H1 (cell line): ENCODE measurements around the gene MCAT. TPM values are rescaled to one million over a fixed set of nuclear protein-coding genes. Genes with fewer than 3 reads are reported as not detected.

Source experiments
- CTCF ChIA-PET: fragments of 300-600 bp; sonication (Branson Sonifier 250); formaldehyde crosslinking; loops from one replicate; lab custom pipeline; 2021; ENCODE audit not compliant: partially characterized antibody; lab: Charles Lee
- POLR2A ChIA-PET: fragments of 300-600 bp; sonication (Branson Sonifier 250); formaldehyde crosslinking; loops from one replicate; lab custom pipeline; 2021; ENCODE audit warnings: inconsistent platforms; ENCODE audit not compliant: partially characterized antibody; lab: Charles Lee
- DNase-seq, 2 experiments: peaks; one replicate each; pipeline versions ENCODE4 v3.0.0 to v3.0.0-alpha.2; 2010 to 2022; ENCODE audit warnings: low spot score in 2 of 2, low read depth in 1 of 2, mixed read lengths in 1 of 2
- FAIRE-seq: peaks from 2 replicates; lab custom pipeline; 2011; peaks lifted over from hg19 to GRCh38; lab: Jason Lieb, UNC
- H2AFZ ChIP-seq: 2 replicates; pipeline ENCODE4 v1.8.1; 2012; ENCODE audit warnings: low read length, inconsistent platforms
- H2AK5ac ChIP-seq: 2 replicates; pipeline ENCODE4 v1.6.1; 2013; ENCODE audit warnings: low read depth, low read length
- H2BK120ac ChIP-seq: replicated peaks from 2 replicates; pipeline ENCODE3; 2013; ENCODE audit warnings: low read depth, low read length, inconsistent platforms
- H2BK12ac ChIP-seq: 2 replicates; pipeline ENCODE4 v1.6.1; 2013; ENCODE audit warnings: low read depth, low read length
- H2BK15ac ChIP-seq: 2 replicates; pipeline ENCODE4 v1.6.1; 2013; ENCODE audit warnings: low read length
- H2BK20ac ChIP-seq: 2 replicates; pipeline ENCODE4 v1.6.1; 2013; ENCODE audit warnings: low read length
- H2BK5ac ChIP-seq: 2 replicates; pipeline ENCODE4 v1.6.1; 2013; ENCODE audit warnings: low read depth, low read length
- H3K14ac ChIP-seq: 2 replicates; pipeline ENCODE4 v1.6.1; 2013; ENCODE audit warnings: inconsistent platforms; ENCODE audit not compliant: insufficient read length
- H3K18ac ChIP-seq: 2 replicates; pipeline ENCODE4 v1.6.1; 2013; ENCODE audit warnings: low read length; ENCODE audit errors: extremely low read depth
- H3K23ac ChIP-seq: 2 replicates; pipeline ENCODE4 v1.6.1; 2013; ENCODE audit warnings: inconsistent platforms; ENCODE audit not compliant: insufficient read length
- H3K23me2 ChIP-seq: 2 replicates; pipeline ENCODE4 v1.6.1; 2013; ENCODE audit warnings: low read depth, low read length
- H3K27ac ChIP-seq: 2 replicates; pipeline ENCODE4 v1.6.1; 2011; ENCODE audit warnings: low read depth, low read length, inconsistent platforms
- H3K27me3 ChIP-seq, 4 experiments: replicated peaks in 1 of 4; 1 replicate in 1 of 4; 2 replicates in 3 of 4; pipeline versions ENCODE4 v1.6.1 to v1.8.1; 2011 to 2013; ENCODE audit warnings: low read length in 3 of 4, mild to moderate bottlenecking in 3 of 4, inconsistent platforms in 2 of 4, mixed read lengths in 2 of 4, moderate library complexity in 1 of 4; ENCODE audit not compliant: control insufficient read depth in 3 of 4, insufficient read depth in 3 of 4; ENCODE audit errors: extremely low read depth in 1 of 4
- H3K36me3 ChIP-seq, 4 experiments: 2 replicates each; pipeline versions ENCODE4 v1.6.1 to v1.8.1; 2011 to 2013; ENCODE audit warnings: mild to moderate bottlenecking in 4 of 4, low read length in 3 of 4, moderate library complexity in 2 of 4, control low read depth in 1 of 4, inconsistent platforms in 1 of 4; ENCODE audit not compliant: insufficient read depth in 4 of 4, control insufficient read depth in 2 of 4
- H3K4ac ChIP-seq: replicated peaks from 2 replicates; pipeline ENCODE3; 2013; ENCODE audit warnings: low read length, low read depth, mixed read lengths, inconsistent platforms; ENCODE audit not compliant: insufficient read length
- H3K4me1 ChIP-seq, 4 experiments: replicated peaks in 1 of 4; 1 replicate in 1 of 4; 2 replicates in 3 of 4; pipeline versions ENCODE4 v1.6.1 to v1.8.1; 2011 to 2013; ENCODE audit warnings: low read length in 3 of 4, inconsistent platforms in 2 of 4, mixed read lengths in 1 of 4; ENCODE audit not compliant: insufficient read depth in 4 of 4, control insufficient read depth in 3 of 4
- H3K4me2 ChIP-seq, 2 experiments: 2 replicates each; pipeline versions ENCODE4 v1.6.1 to v1.8.1; 2011 to 2013; ENCODE audit warnings: low read depth in 2 of 2, low read length in 2 of 2, control low read depth in 1 of 2, inconsistent platforms in 1 of 2, mild to moderate bottlenecking in 1 of 2; ENCODE audit not compliant: insufficient read depth in 1 of 2
- H3K4me3 ChIP-seq, 4 experiments: fragments of 200-600, 300-600 bp in 1 of 4; sonication (generic), shearing (Covaris generic), sonication (Bioruptor Twin) in 1 of 4; 2 replicates each; pipeline versions ENCODE4 v1.5.1 to v1.8.1; 2011 to 2016; ENCODE audit warnings: low read length in 4 of 4, low read depth in 3 of 4, control low read depth in 2 of 4, inconsistent platforms in 2 of 4, mild to moderate bottlenecking in 2 of 4, mixed read lengths in 1 of 4, moderate library complexity in 1 of 4; ENCODE audit not compliant: insufficient read depth in 2 of 4; ENCODE audit errors: extremely low read depth in 1 of 4
- H3K56ac ChIP-seq: replicated peaks from 2 replicates; pipeline ENCODE3; 2013; ENCODE audit warnings: low read depth, mild to moderate bottlenecking, mixed read lengths, low read length, inconsistent platforms; ENCODE audit not compliant: insufficient read length
- H3K79me1 ChIP-seq: 2 replicates; pipeline ENCODE4 v1.6.1; 2013; ENCODE audit warnings: low read depth, low read length, control low read depth
- H3K79me2 ChIP-seq, 2 experiments: 2 replicates each; pipeline versions ENCODE4 v1.6.1 to v1.8.1; 2012 to 2013; ENCODE audit warnings: low read length in 2 of 2, mild to moderate bottlenecking in 2 of 2, inconsistent platforms in 1 of 2; ENCODE audit not compliant: insufficient read depth in 2 of 2, control insufficient read depth in 1 of 2
- H3K9ac ChIP-seq, 4 experiments: replicated peaks in 1 of 4; 1 replicate in 1 of 4; 2 replicates in 3 of 4; pipeline versions ENCODE4 v1.6.1 to v1.8.1; 2011 to 2013; ENCODE audit warnings: low read depth in 3 of 4, low read length in 3 of 4, control low read depth in 2 of 4, mild to moderate bottlenecking in 2 of 4, moderate library complexity in 2 of 4, inconsistent platforms in 1 of 4; ENCODE audit errors: extremely low read depth in 1 of 4
- H3K9me3 ChIP-seq, 2 experiments: 2 replicates each; pipeline versions ENCODE4 v1.6.1 to v1.8.1; 2012 to 2013; ENCODE audit warnings: mild to moderate bottlenecking in 2 of 2, moderate library complexity in 2 of 2, control low read depth in 1 of 2, inconsistent platforms in 1 of 2, low read depth in 1 of 2, low read length in 1 of 2, mixed read lengths in 1 of 2; ENCODE audit not compliant: insufficient read depth in 2 of 2
- H4K20me1 ChIP-seq, 2 experiments: replicated peaks in 1 of 2; 2 replicates each; pipeline versions ENCODE3 to v1.8.1; 2011 to 2013; ENCODE audit warnings: inconsistent platforms in 2 of 2, low read length in 2 of 2, mild to moderate bottlenecking in 1 of 2; ENCODE audit not compliant: insufficient read depth in 2 of 2, control insufficient read depth in 1 of 2
- H4K5ac ChIP-seq: 2 replicates; pipeline ENCODE4 v1.6.1; 2013; ENCODE audit warnings: low read length, low read depth, mixed read lengths, inconsistent platforms; ENCODE audit not compliant: insufficient read length
- H4K8ac ChIP-seq: 2 replicates; pipeline ENCODE4 v1.8.0; 2013; ENCODE audit warnings: mild to moderate bottlenecking, moderate library complexity, low read length, inconsistent platforms; ENCODE audit not compliant: insufficient read depth; ENCODE audit errors: extremely low read depth
- H4K91ac ChIP-seq: replicated peaks from 2 replicates; pipeline ENCODE3; 2013; ENCODE audit warnings: low read length, mixed read lengths, inconsistent platforms; ENCODE audit not compliant: insufficient read length
- ATF3 ChIP-seq: IDR thresholded peaks from 2 replicates; pipeline ENCODE4 v1.6.1; 2011; ENCODE audit warnings: low read depth, mild to moderate bottlenecking, low read length; ENCODE audit not compliant: insufficient read depth
- FOSL1 ChIP-seq: IDR thresholded peaks from 2 replicates; pipeline ENCODE4 v1.6.1; 2011; ENCODE audit warnings: mild to moderate bottlenecking, low read depth, low read length, moderate library complexity; ENCODE audit not compliant: insufficient read depth
- NANOG ChIP-seq: IDR thresholded peaks from 2 replicates; pipeline ENCODE4 v1.6.1; 2011; ENCODE audit warnings: low read length, low read depth, mild to moderate bottlenecking, inconsistent platforms; ENCODE audit not compliant: insufficient read depth, poor library complexity, severe bottlenecking
- NRF1 ChIP-seq: IDR thresholded peaks from 2 replicates; pipeline ENCODE4 v1.6.1; 2011; ENCODE audit warnings: mild to moderate bottlenecking, low read depth, low read length, improper control_type of control experiment
- POLR2A ChIP-seq, 2 experiments: IDR thresholded peaks; 1 replicate in 1 of 2; 2 replicates in 1 of 2; pipeline ENCODE4 v1.6.1; 2011; ENCODE audit warnings: low read depth in 2 of 2, low read length in 2 of 2, mild to moderate bottlenecking in 2 of 2; ENCODE audit errors: control extremely low read depth in 1 of 2
- SP4 ChIP-seq: IDR thresholded peaks from 2 replicates; pipeline ENCODE4 v1.6.1; 2012; ENCODE audit warnings: low read length, inconsistent platforms
- TCF12 ChIP-seq: IDR thresholded peaks from 2 replicates; pipeline ENCODE4 v1.6.1; 2011; ENCODE audit warnings: low read depth, mild to moderate bottlenecking, low read length
- USF2 ChIP-seq: IDR thresholded peaks from 2 replicates; pipeline ENCODE4 v1.6.1; 2011; ENCODE audit warnings: low read length, improper control_type of control experiment
- WGBS, 2 experiments: shearing (Covaris generic) in 1 of 2; methylation state at CpG; one replicate each; pipeline versions ENCODE4 v1.1.6 to v1.1.7; 2013 to 2015; ENCODE audit warnings: low lambda C conversion rate in 2 of 2, mixed read lengths in 2 of 2, inconsistent platforms in 1 of 2, low coverage in 1 of 2, missing lambda C conversion rate in 1 of 2; ENCODE audit not compliant: insufficient replicate concordance in 2 of 2, insufficient coverage in 1 of 2, insufficient read length in 1 of 2; ENCODE audit errors: extremely low coverage in 1 of 2, missing lambda C conversion rate in 1 of 2; 5-methylcytosine and 5-hydroxymethylcytosine counted together
- polyA plus RNA-seq, 7 experiments: library from polyadenylated mRNA; depleted of rRNA in 3 of 7; stranded (reverse) in 5 of 7; unstranded in 2 of 7; fragments of >200 nt in 5 of 7; fragments of 200-250 nt in 2 of 7; gene quantifications; 1 replicate in 5 of 7; 2 replicates in 1 of 7; 4 replicates in 1 of 7; pipeline versions ENCODE4 v1.2.1 to v1.2.3, GENCODE V29; 2011 to 2013; ENCODE audit warnings: missing spikeins in 2 of 7, mixed read lengths in 2 of 7
- total RNA-seq: library from RNA; stranded (reverse); fragmentation: NEBNext Ultra II Directional; extraction: Animal tissue kit (Norgen Biotek cat#: 25700); gene quantifications from 2 replicates; pipeline ENCODE4 v1.2.1, GENCODE V29; 2021

The MCAT gene
- total and polyA plus RNA-seq, 2 of the 8 experiments (the other 6 are each of a cell fraction or from before 2014, with no cell fraction given) = 15.8 to 17.4 TPM

GRCh38 chr22:43118953-43119458 is 24.2 kb downstream of the MCAT start:
- H3K27ac ChIP-seq = no peak overlapping the region
- H3K79me2 ChIP-seq = no peaks in the 10 kb centered on the region
- no peaks in the 10 kb centered on the region for H3K23me2 ChIP-seq
- no peak overlapping the region for H3K18ac ChIP-seq
- CTCF ChIA-PET = no interaction called here
- 85% methylated on average over 7 of the region's 7 CpGs; no CpG with 5 or more reads in 1 of the 2 experiments for WGBS, 2 experiments
- no peak overlapping the region for H2BK20ac ChIP-seq
- H2BK15ac ChIP-seq = no peak overlapping the region
- 0 out of 2 replicates have a peak overlapping the region, but pooled peaks have one; percentile 3 for H2BK12ac ChIP-seq
- H3K56ac ChIP-seq = no peak overlapping the region
- peaks cover 0 to 4% of the 10 kb centered on the region in 2 experiments for H4K20me1 ChIP-seq
- H2BK5ac ChIP-seq = no peak overlapping the region
- no peak overlapping the region for H4K8ac ChIP-seq
- no peak overlapping the region for H3K9ac ChIP-seq
- no peak overlapping the region for H3K4ac ChIP-seq
- FAIRE-seq (no peak), DNase-seq (no peak)
- H2AK5ac ChIP-seq = no peak overlapping the region
- no peak overlapping the region for H4K5ac ChIP-seq
- H2AFZ ChIP-seq = no peak overlapping the region
- H3K14ac ChIP-seq = no peak overlapping the region
- H2BK120ac ChIP-seq = no peak overlapping the region
- peaks cover 0 to under 1% (median 0%) of the 10 kb centered on the region in 4 experiments; a peak in 3 of 7 replicates for H3K27me3 ChIP-seq
- no peak overlapping the region for H3K4me3 ChIP-seq
- no peaks in the 10 kb centered on the region for H3K9me3 ChIP-seq
- no peak overlapping the region for H3K23ac ChIP-seq
- POLR2A ChIA-PET = no interaction called here
- peaks cover 0 to 10% (median 3%) of the 10 kb centered on the region in 4 experiments; a peak in 4 of 7 replicates for H3K4me1 ChIP-seq
- no peaks in the 10 kb centered on the region for H3K36me3 ChIP-seq
- no peaks in the 10 kb centered on the region; the same call in 1 of the 2 replicates for H3K79me1 ChIP-seq
- H3K4me2 ChIP-seq = no peak overlapping the region
- no peak overlapping the region for H4K91ac ChIP-seq
- TF ChIP-seq ATF3 (no peak), NRF1 (no peak), FOSL1 (no peak), POLR2A (IDR thresholded peaks at IDR 0.05; ENCODE audit: control extremely low read depth in 1 of 2, low read depth in 2 of 2, low read length in 2 of 2) (no peak), NANOG (no peak), SP4 (no peak), TCF12 (no peak), USF2 (no peak)
